Panc1 (cell line): Measurements from ENCODE around the gene YWHAH. TPM values are rescaled to one million over a fixed set of nuclear protein-coding genes. Genes with fewer than 3 reads are reported as not detected.

Experiments
- ATAC-seq: fragments of 200-7000 bp; cut with Tn5 transposase; 2 replicates; pipeline ENCODE4 v1.9.1; 2020; ENCODE audit warnings: mild to moderate bottlenecking, moderate library complexity
- BruUV-seq: library from RNA; stranded (reverse); fragments of 400-500 nt; replicated peaks from 2 replicates; lab custom pipeline; 2021; lab: Mats Ljungman, UMichigan
- CTCF ChIA-PET: fragments of 300-600 bp; sonication (Branson Sonifier 250); formaldehyde crosslinking; loops from one replicate; lab custom pipeline; 2022; ENCODE audit warnings: antibody characterized with exemption; lab: Charles Lee
- POLR2A ChIA-PET: fragments of 300-600 bp; sonication (Branson Sonifier 250); formaldehyde crosslinking; loops from one replicate; lab custom pipeline; 2022; ENCODE audit warnings: antibody characterized with exemption; lab: Charles Lee
- DNase-seq: peaks from one replicate; pipeline ENCODE4 v3.0.0-alpha.2; 2010; ENCODE audit warnings: low read depth, low spot score
- H3K27ac ChIP-seq: 2 replicates; pipeline ENCODE4 v1.5.1; 2011; ENCODE audit warnings: mild to moderate bottlenecking, low read length, inconsistent platforms
- H3K27me3 ChIP-seq: fragments of 200-500 bp; sonication (Bioruptor generic); 2 replicates; pipeline ENCODE4 v1.6.0; 2014; ENCODE audit warnings: low read length, inconsistent platforms; ENCODE audit not compliant: control insufficient read depth, insufficient read depth
- H3K36me3 ChIP-seq: fragments of 200-500 bp; sonication (Bioruptor generic); 2 replicates; pipeline ENCODE4 v1.5.1; 2014; ENCODE audit warnings: inconsistent platforms, mild to moderate bottlenecking, low read length, moderate library complexity; ENCODE audit not compliant: control insufficient read depth, insufficient read depth
- H3K4me1 ChIP-seq: 2 replicates; pipeline ENCODE4 v1.5.1; 2011; ENCODE audit warnings: inconsistent platforms, mild to moderate bottlenecking, low read length, moderate library complexity; ENCODE audit not compliant: control insufficient read depth, insufficient read depth
- H3K4me3 ChIP-seq, 2 experiments: 2 replicates each; pipeline ENCODE4 v1.5.1; 2011 to 2012; ENCODE audit warnings: low read depth in 2 of 2, low read length in 2 of 2, mild to moderate bottlenecking in 2 of 2, inconsistent platforms in 1 of 2, moderate library complexity in 1 of 2
- H3K9me3 ChIP-seq: fragments of 200-500 bp; sonication (Bioruptor generic); 2 replicates; pipeline ENCODE4 v1.5.1; 2014; ENCODE audit warnings: low read depth, mild to moderate bottlenecking, inconsistent platforms, low read length, moderate library complexity; ENCODE audit not compliant: control insufficient read depth, insufficient read depth
- CTCF ChIP-seq: fragments of 450-650 bp; IDR thresholded peaks from 2 replicates; pipeline ENCODE4 v1.5.1; 2017; ENCODE audit warnings: mild to moderate bottlenecking
- POLR2AphosphoS5 ChIP-seq: IDR thresholded peaks from 2 replicates; pipeline ENCODE4 v1.6.1; 2012; ENCODE audit warnings: mild to moderate bottlenecking, low read depth, low read length, moderate library complexity
- SIN3A ChIP-seq: IDR thresholded peaks from 2 replicates; pipeline ENCODE4 v1.6.1; 2012; ENCODE audit warnings: low read depth, mild to moderate bottlenecking, low read length, moderate library complexity, borderline replicate concordance; ENCODE audit not compliant: insufficient read depth
- TCF7L2 ChIP-seq: IDR thresholded peaks from 2 replicates; pipeline ENCODE4 v1.6.1; 2011; ENCODE audit warnings: mild to moderate bottlenecking, low read depth, low read length, inconsistent platforms
- in situ Hi-C: cut with HindIII; loops from 2 replicates; pipeline ENCODE4 v1.10.0; 2016; ENCODE audit warnings: low sequenced_read_pairs, low pct_unique_long_range_greater_than_20kb
- intact Hi-C: fragments of 100-400 bp; cut with micrococcal nuclease; formaldehyde crosslinking; loops from one replicate; pipeline ENCODE4 v1.10.0; 2022; ENCODE audit not compliant: unreplicated experiment
- total RNA-seq: library from RNA; stranded (reverse); gene quantifications from one replicate; pipeline ENCODE4 v1.2.1, GENCODE V29; 2021; ENCODE audit not compliant: unreplicated experiment
- TF ChIP-seq, protein P1 (sequence below), 2 experiments: IDR thresholded peaks; 2 replicates each; pipeline ENCODE4 v1.6.1; 2011 to 2012; ENCODE audit warnings: low read depth in 2 of 2, control low read depth in 1 of 2, low read length in 1 of 2, mild to moderate bottlenecking in 1 of 2, moderate library complexity in 1 of 2; ENCODE audit not compliant: insufficient read depth in 1 of 2

YWHAH gene
- total RNA-seq, 1 experiment from 2014 or later = 138 TPM

DNA sequence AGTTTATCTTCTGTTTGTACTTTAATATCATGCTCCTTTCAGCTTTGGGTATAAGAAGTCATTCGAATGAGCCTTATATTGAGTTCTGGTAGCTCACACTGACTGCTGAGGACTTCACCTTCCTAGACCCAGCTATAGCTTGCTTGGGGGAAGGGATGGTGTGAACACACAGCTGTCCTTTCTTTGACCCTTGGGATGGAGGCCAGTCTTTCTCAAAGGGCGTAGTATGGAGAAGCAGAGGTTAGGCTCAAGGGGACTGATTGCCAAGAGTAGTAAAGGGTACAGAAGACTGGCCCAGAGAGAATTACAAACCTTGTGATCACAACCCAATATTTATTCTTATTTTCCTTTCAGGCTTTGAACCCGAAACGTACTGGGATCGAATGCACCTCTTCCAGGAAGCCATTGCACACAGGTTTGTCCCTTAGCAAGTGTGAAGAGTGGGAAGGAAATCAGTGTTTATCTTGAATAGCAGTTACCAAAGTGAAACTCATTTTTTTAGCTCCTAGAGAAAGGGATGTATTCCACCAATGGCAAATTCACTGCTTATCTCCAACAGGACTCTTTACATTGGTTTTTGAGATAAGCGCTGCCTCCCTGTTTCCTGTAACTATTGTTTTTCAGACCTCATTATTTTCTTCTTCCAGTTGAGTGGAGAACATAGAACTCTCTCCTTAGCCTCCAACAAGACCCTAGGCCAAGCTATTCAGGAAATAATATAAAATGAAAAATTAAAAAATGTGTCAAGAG, 42.8 kb upstream of the YWHAH start:
- H3K27me3 ChIP-seq = no peaks in the 10 kb centered on the region
- ChIA-PET POLR2A (no interaction called here), CTCF (no interaction called here)
- in situ Hi-C loops (no loop called here), intact Hi-C loops (no loop called here)
- no peak overlapping the region for H3K27ac ChIP-seq
- H3K4me1 ChIP-seq = no peaks in the 10 kb centered on the region
- no peak overlapping the region for H3K4me3 ChIP-seq
- BruUV-seq = no TSS peak
- TF ChIP-seq, protein P1, sequence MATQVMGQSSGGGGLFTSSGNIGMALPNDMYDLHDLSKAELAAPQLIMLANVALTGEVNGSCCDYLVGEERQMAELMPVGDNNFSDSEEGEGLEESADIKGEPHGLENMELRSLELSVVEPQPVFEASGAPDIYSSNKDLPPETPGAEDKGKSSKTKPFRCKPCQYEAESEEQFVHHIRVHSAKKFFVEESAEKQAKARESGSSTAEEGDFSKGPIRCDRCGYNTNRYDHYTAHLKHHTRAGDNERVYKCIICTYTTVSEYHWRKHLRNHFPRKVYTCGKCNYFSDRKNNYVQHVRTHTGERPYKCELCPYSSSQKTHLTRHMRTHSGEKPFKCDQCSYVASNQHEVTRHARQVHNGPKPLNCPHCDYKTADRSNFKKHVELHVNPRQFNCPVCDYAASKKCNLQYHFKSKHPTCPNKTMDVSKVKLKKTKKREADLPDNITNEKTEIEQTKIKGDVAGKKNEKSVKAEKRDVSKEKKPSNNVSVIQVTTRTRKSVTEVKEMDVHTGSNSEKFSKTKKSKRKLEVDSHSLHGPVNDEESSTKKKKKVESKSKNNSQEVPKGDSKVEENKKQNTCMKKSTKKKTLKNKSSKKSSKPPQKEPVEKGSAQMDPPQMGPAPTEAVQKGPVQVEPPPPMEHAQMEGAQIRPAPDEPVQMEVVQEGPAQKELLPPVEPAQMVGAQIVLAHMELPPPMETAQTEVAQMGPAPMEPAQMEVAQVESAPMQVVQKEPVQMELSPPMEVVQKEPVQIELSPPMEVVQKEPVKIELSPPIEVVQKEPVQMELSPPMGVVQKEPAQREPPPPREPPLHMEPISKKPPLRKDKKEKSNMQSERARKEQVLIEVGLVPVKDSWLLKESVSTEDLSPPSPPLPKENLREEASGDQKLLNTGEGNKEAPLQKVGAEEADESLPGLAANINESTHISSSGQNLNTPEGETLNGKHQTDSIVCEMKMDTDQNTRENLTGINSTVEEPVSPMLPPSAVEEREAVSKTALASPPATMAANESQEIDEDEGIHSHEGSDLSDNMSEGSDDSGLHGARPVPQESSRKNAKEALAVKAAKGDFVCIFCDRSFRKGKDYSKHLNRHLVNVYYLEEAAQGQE (IDR thresholded peaks at IDR 0.05; ENCODE audit: insufficient read depth in 1 of 2, low read depth in 2 of 2, low read length in 1 of 2) = no peak
- TF ChIP-seq CTCF (no peak), TCF7L2 (no peak), SIN3A (no peak), POLR2AphosphoS5 (no peak)
- no peak for DNase-seq
- H3K36me3 ChIP-seq = no peaks in the 10 kb centered on the region
- no peak for ATAC-seq
- H3K9me3 ChIP-seq = no peaks in the 10 kb centered on the region

DNA sequence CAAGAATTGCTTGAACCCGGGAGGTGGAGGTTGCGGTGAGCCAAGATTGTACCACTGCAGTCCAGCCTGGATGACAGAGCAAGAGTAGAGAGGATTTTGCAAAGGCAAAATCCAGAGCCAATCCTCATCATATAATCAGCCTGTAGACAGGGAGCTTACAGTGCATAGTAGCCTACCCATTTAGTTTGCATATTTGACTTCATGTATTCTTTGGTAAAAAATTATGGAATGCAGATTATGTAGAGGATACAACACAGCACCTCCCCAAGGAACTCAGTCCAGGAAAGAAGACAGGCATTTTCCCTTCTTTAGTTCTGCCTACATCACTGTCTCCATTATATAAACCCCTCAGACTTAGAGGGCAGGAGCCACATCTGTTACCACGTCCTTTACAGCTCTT, 39.7 kb upstream of the YWHAH start:
- no peak for ATAC-seq
- in situ Hi-C loops (no loop called here), intact Hi-C loops (no loop called here)
- no peak for DNase-seq
- no peaks in the 10 kb centered on the region for H3K4me1 ChIP-seq
- no peaks in the 10 kb centered on the region for H3K9me3 ChIP-seq
- H3K36me3 ChIP-seq = no peaks in the 10 kb centered on the region
- no peak overlapping the region for H3K27ac ChIP-seq
- H3K27me3 ChIP-seq = no peaks in the 10 kb centered on the region
- ChIA-PET POLR2A (interaction anchor here (0.7 kb wide), 1 partner anchor 11 kb away, joined by 6 read pairs; no protein-coding TSS in a partner anchor), CTCF (interaction anchor here (0.5 kb wide), 1 partner anchor 23 kb away, joined by 3 read pairs; no protein-coding TSS in a partner anchor)
- no peak overlapping the region for H3K4me3 ChIP-seq
- TF ChIP-seq SIN3A (no peak), POLR2AphosphoS5 (no peak)
- TF ChIP-seq, protein P1 (IDR thresholded peaks at IDR 0.05; ENCODE audit: insufficient read depth in 1 of 2, low read depth in 2 of 2, low read length in 1 of 2) = no peak
- BruUV-seq = no TSS peak
